Left ventricle myocardium inferior (tissue), 1 donor: Measurements from ENCODE around the gene LDLRAD4. TPM values are rescaled to one million over a fixed set of nuclear protein-coding genes. Genes with fewer than 3 reads are reported as not detected.

ENCODE experiments used
- DNase-seq: peaks from one replicate; pipeline ENCODE4 v3.0.0-alpha.2; 2020
- H3K27ac ChIP-seq: fragments of 200-600 bp; replicated peaks from 2 replicates; pipeline ENCODE4 v1.8.0; 2021
- H3K27me3 ChIP-seq: fragments of 200-600 bp; 2 replicates; pipeline ENCODE4 v1.8.0; 2021; ENCODE audit warnings: low read depth
- H3K36me3 ChIP-seq: fragments of 200-600 bp; 2 replicates; pipeline ENCODE4 v1.8.0; 2021
- H3K4me1 ChIP-seq: fragments of 200-600 bp; 2 replicates; pipeline ENCODE4 v1.8.0; 2021
- H3K4me3 ChIP-seq: fragments of 200-600 bp; 2 replicates; pipeline ENCODE4 v1.8.0; 2021; ENCODE audit warnings: mild to moderate bottlenecking, moderate library complexity
- H3K9me3 ChIP-seq: fragments of 200-600 bp; replicated peaks from 2 replicates; pipeline ENCODE4 v1.8.0; 2021
- CTCF ChIP-seq: fragments of 200-600 bp; IDR thresholded peaks from 2 replicates; pipeline ENCODE4 v1.8.0; 2021; ENCODE audit warnings: antibody characterized with exemption, mild to moderate bottlenecking, borderline replicate concordance
- intact Hi-C: fragments of 100-400 bp; cut with micrococcal nuclease; formaldehyde crosslinking; loops from one replicate; pipeline ENCODE4 v1.11.0; 2022
- total RNA-seq: library from RNA; stranded (reverse); fragmentation: NEBNext Ultra II Directional; extraction: Animal tissue kit (Norgen Biotek cat#: 25700); gene quantifications from one replicate; pipeline ENCODE4 v1.2.1, GENCODE V29; 2021
- donor health status: DM: no; HTN: yes; CAD: no; lungs with severe emphysema.

Gene LDLRAD4
- total RNA-seq, 1 donor from 2014 or later, result 43.3 TPM

- Histone ChIP-seq H3K4me3 (no peak overlapping the region), H3K36me3 (peaks cover 5% of the 10 kb centered on the region), H3K27ac (no peak overlapping the region), H3K27me3 (no peaks in the 10 kb centered on the region), H3K9me3 (no peaks in the 10 kb centered on the region), H3K4me1 (peaks cover 62% of the 10 kb centered on the region)
- no peak for DNase-seq
- intact Hi-C loops, result no loop called here
- no peak for TF ChIP-seq CTCF
These were observed 220.0 kb downstream of the LDLRAD4 start for GRCh38 chr18:13438507-13439056.

- intact Hi-C loops, result no loop called here
- no peaks in the 10 kb centered on the region for H3K27me3 ChIP-seq
- no peak for DNase-seq
- peaks cover 65% of the 10 kb centered on the region for H3K4me1 ChIP-seq
- H3K9me3 ChIP-seq, result no peaks in the 10 kb centered on the region
- H3K36me3 ChIP-seq, result peaks cover 5% of the 10 kb centered on the region
- TF ChIP-seq CTCF, result no peak
- no peak overlapping the region for H3K27ac ChIP-seq
- no peak overlapping the region for H3K4me3 ChIP-seq
These were observed 220.9 kb downstream of the LDLRAD4 start for GRCh38 chr18:13439461-13439860.

- Histone ChIP-seq H3K36me3 (peaks cover 5% of the 10 kb centered on the region), H3K9me3 (no peaks in the 10 kb centered on the region), H3K27ac (no peak overlapping the region), H3K27me3 (no peaks in the 10 kb centered on the region), H3K4me1 (peaks cover 57% of the 10 kb centered on the region), H3K4me3 (no peak overlapping the region)
- no peak for DNase-seq
- TF ChIP-seq CTCF, result no peak
- intact Hi-C loops, result no loop called here
These were observed 222.0 kb downstream of the LDLRAD4 start for GRCh38 chr18:13440277-13441248.

- TF ChIP-seq CTCF, result no peak
- DNase-seq, result no peak
- Histone ChIP-seq H3K4me1 (peaks cover 48% of the 10 kb centered on the region), H3K36me3 (peaks cover 5% of the 10 kb centered on the region), H3K9me3 (no peaks in the 10 kb centered on the region), H3K27ac (no peak overlapping the region), H3K4me3 (no peak overlapping the region), H3K27me3 (no peaks in the 10 kb centered on the region)
- intact Hi-C loops, result no loop called here
These were observed 223.2 kb downstream of the LDLRAD4 start for GRCh38 chr18:13441736-13442135.

- intact Hi-C loops, result no loop called here
- DNase-seq, result no peak
- no peak for TF ChIP-seq CTCF
- H3K27me3 ChIP-seq, result no peaks in the 10 kb centered on the region
- no peak overlapping the region for H3K4me3 ChIP-seq
- no peaks in the 10 kb centered on the region for H3K9me3 ChIP-seq
- peaks cover 48% of the 10 kb centered on the region for H3K4me1 ChIP-seq
- H3K27ac ChIP-seq, result no peak overlapping the region
- H3K36me3 ChIP-seq, result peaks cover 5% of the 10 kb centered on the region
These were observed 223.9 kb downstream of the LDLRAD4 start for GRCh38 chr18:13442451-13442850.
